ENCODE data around the gene KCNQ2.

- no peak for TF ChIP-seq RAD21 (IDR thresholded peaks at IDR 0.05; ENCODE audit: low read depth)
- no peak for TF ChIP-seq FOXM1 (IDR thresholded peaks at IDR 0.05; ENCODE audit: borderline replicate concordance, low read depth)
- no peak for TF ChIP-seq CREB1 (IDR thresholded peaks at IDR 0.05; ENCODE audit: low read depth)
- no peak for TF ChIP-seq YY1 (IDR thresholded peaks at IDR 0.05; ENCODE audit: low read depth)
- no peak for TF ChIP-seq TAF1 (IDR thresholded peaks at IDR 0.05; ENCODE audit: low read depth)
- no peak for TF ChIP-seq TEAD4 (IDR thresholded peaks at IDR 0.05)
- TF ChIP-seq CEBPB (IDR thresholded peaks at IDR 0.05) = no peak
- TF ChIP-seq REST (IDR thresholded peaks at IDR 0.05; ENCODE audit: low read depth) = no peak
Observed at GRCh38 chr20:63469019-63469712, 3.3 kb downstream of the KCNQ2 start.
